ENCODE measurements around the gene CRTAC1. TPM values are rescaled to one million over a fixed set of nuclear protein-coding genes. Genes with fewer than 3 reads are reported as not detected.

The CRTAC1 gene
- total and polyA plus RNA-seq, 2 donors (not counting 3 experiments of a cell fraction or from before 2014, with no cell fraction given) = 1.4 to 3.0 TPM

DNA sequence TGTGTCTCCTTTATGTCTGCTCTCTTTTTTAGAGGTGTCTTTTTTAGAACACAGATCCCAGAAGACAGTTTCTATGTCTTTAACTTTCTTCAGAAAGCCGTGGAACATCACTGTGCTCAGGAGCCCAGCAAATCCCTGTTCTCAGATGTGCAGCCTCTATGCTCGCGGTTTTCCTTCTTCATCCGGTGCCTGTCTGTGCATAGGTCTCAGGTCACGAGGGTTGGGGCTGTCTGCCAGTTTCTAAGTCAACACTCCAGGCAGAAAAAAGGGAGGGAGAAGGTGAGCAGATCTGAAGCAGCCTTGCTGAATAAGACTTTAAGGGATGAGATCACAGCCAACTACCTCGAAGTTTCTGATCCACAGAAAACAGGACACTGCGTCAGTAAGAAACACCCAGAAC is 68.5 kb downstream of the CRTAC1 start:
- DNase-seq (ENCODE audit: low read depth, low spot score) (no peak), FAIRE-seq (no peak)
- no peak for TF ChIP-seq JUN (IDR thresholded peaks at IDR 0.05; ENCODE audit: borderline replicate concordance, insufficient read depth, insufficient read length, low read depth)
- no peak for TF ChIP-seq POLR2A (IDR thresholded peaks at IDR 0.05; ENCODE audit: low read depth, low read length)
- TF ChIP-seq EZH2 (IDR thresholded peaks at IDR 0.05; ENCODE audit: borderline replicate concordance, low read depth, low read length, severe bottlenecking) = no peak
- TF ChIP-seq, protein P1, sequence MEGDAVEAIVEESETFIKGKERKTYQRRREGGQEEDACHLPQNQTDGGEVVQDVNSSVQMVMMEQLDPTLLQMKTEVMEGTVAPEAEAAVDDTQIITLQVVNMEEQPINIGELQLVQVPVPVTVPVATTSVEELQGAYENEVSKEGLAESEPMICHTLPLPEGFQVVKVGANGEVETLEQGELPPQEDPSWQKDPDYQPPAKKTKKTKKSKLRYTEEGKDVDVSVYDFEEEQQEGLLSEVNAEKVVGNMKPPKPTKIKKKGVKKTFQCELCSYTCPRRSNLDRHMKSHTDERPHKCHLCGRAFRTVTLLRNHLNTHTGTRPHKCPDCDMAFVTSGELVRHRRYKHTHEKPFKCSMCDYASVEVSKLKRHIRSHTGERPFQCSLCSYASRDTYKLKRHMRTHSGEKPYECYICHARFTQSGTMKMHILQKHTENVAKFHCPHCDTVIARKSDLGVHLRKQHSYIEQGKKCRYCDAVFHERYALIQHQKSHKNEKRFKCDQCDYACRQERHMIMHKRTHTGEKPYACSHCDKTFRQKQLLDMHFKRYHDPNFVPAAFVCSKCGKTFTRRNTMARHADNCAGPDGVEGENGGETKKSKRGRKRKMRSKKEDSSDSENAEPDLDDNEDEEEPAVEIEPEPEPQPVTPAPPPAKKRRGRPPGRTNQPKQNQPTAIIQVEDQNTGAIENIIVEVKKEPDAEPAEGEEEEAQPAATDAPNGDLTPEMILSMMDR (IDR thresholded peaks at IDR 0.05; ENCODE audit: extremely low read depth in 1 of 2, insufficient read depth in 1 of 2, low read depth in 1 of 2, low read length in 2 of 2) = no peak
- no peak for TF ChIP-seq FOS (IDR thresholded peaks at IDR 0.05; ENCODE audit: borderline replicate concordance, insufficient read depth, low read length)
- TF ChIP-seq GATA2 (IDR thresholded peaks at IDR 0.05; ENCODE audit: insufficient read depth, insufficient read length, low read depth, low read length) = no peak
- no peak for TF ChIP-seq MYC (IDR thresholded peaks at IDR 0.05; ENCODE audit: low read depth, low read length)
- TF ChIP-seq, protein P2, sequence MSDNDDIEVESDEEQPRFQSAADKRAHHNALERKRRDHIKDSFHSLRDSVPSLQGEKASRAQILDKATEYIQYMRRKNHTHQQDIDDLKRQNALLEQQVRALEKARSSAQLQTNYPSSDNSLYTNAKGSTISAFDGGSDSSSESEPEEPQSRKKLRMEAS (IDR thresholded peaks at IDR 0.05; ENCODE audit: insufficient read depth, insufficient read length) = no peak
- TF ChIP-seq POLR2AphosphoS5 (IDR thresholded peaks at IDR 0.05; ENCODE audit: insufficient read depth, low read depth, low read length) = no peak
- Histone ChIP-seq H3K9ac (replicated peaks; ENCODE audit: extremely low read depth, insufficient read depth, low read length) (no peak overlapping the region), H3K4me2 (ENCODE audit: insufficient read depth, low read length) (no peak overlapping the region), H3K4me3 (replicated peaks in 1 of 3; ENCODE audit: insufficient read depth in 1 of 3, low read depth in 1 of 3, low read length in 3 of 3) (no peak overlapping the region), H2AFZ (ENCODE audit: low read depth, low read length) (no peak overlapping the region), H3K9me1 (replicated peaks; ENCODE audit: control insufficient read depth, extremely low read depth, insufficient read depth, low read length) (no peaks in the 10 kb centered on the region), H3K4me1 (ENCODE audit: control insufficient read depth, extremely low read depth, insufficient read depth, low read length) (no peaks in the 10 kb centered on the region), H3K27me3 (ENCODE audit: control insufficient read depth in 2 of 2, insufficient read depth in 2 of 2, low read length in 2 of 2) (no peaks in the 10 kb centered on the region), H4K20me1 (replicated peaks; ENCODE audit: control insufficient read depth, extremely low read depth, insufficient read depth, low read length) (no peaks in the 10 kb centered on the region), H3K27ac (ENCODE audit: insufficient read depth, low read depth, low read length) (no peak overlapping the region), H3K9me3 (replicated peaks; ENCODE audit: control insufficient read depth, insufficient read depth, low read length) (no peaks in the 10 kb centered on the region), H3K79me2 (ENCODE audit: control insufficient read depth, insufficient read depth, low read length) (no peaks in the 10 kb centered on the region), H3K36me3 (ENCODE audit: control insufficient read depth in 2 of 2, extremely low read depth in 1 of 2, insufficient read depth in 2 of 2, low read length in 2 of 2) (no peaks in the 10 kb centered on the region)
- ChIA-PET CTCF (interaction anchor here (0.8 kb wide), 1 partner anchor 73 kb away, joined by 4 read pairs; no protein-coding TSS in a partner anchor), POLR2A (no interaction called here)
- dilution Hi-C loops (cut with MboI; ENCODE audit: extremely low pct_ligation_motif_present, low sequenced_read_pairs) = no loop called here
- no TSS peak for BruUV-seq (replicated peaks)
- intact Hi-C loops (cut with micrococcal nuclease) = no loop called here
